GM21447 (cell line): Measurements from ENCODE around the gene IKZF1.
A peak's percentile ranks its signal among the peaks of the same experiment; 100 is the strongest.

Experiments
- ATAC-seq: cut with Tn5 transposase; IDR thresholded peaks from one replicate; pipeline ENCODE4 v1.9.1; 2021; ENCODE audit not compliant: unreplicated experiment

Gene IKZF1

DNA sequence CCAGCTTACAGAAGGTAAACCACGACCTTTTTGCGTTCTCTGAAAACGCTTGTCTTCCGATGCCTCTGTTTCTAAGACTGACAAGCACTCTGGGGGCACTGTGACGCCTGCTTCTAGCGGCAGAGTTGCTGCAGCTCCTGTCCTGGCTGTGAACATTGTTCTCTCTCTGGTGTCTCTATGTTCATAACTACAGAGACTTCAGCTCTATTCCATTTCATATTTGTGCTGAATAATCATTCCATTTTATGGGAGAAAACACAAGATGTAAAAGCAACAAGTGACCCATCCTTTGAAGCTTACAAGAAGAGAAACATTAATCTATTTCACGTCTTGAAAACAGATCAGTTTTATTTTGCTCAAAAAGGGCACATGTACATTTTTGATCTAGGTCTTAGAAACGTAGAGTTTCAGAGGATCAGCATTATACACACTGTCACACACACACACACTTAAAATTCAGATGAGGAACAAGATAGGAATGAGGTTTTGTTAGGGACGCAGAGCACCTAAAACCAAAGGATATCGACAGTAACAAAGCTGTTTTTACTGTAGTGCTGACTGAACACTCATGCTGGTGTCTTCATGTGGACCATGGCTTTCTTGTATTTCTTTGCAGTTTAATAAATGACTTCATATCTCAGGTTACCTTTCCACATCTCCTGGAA lies 3.0 kb downstream of the IKZF1 start:
- peak; percentile 23 for ATAC-seq

DNA sequence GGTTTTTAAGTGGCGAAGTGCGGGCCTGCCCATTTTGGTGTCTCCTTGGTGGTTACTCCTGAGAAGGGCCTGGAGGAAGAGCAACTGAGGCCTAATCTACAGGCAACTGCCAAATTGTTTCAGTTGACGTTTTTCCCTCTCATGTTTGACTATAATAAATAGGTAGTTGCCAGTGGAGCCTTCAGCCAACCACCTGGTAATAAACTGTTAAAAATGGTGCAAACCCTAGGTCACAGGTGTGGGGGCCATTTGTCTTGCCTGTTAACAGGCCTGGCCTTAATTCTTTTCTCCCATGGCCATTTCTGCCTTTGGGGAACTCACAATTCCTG lies 3.7 kb downstream of the IKZF1 start:
- no peak for ATAC-seq

DNA sequence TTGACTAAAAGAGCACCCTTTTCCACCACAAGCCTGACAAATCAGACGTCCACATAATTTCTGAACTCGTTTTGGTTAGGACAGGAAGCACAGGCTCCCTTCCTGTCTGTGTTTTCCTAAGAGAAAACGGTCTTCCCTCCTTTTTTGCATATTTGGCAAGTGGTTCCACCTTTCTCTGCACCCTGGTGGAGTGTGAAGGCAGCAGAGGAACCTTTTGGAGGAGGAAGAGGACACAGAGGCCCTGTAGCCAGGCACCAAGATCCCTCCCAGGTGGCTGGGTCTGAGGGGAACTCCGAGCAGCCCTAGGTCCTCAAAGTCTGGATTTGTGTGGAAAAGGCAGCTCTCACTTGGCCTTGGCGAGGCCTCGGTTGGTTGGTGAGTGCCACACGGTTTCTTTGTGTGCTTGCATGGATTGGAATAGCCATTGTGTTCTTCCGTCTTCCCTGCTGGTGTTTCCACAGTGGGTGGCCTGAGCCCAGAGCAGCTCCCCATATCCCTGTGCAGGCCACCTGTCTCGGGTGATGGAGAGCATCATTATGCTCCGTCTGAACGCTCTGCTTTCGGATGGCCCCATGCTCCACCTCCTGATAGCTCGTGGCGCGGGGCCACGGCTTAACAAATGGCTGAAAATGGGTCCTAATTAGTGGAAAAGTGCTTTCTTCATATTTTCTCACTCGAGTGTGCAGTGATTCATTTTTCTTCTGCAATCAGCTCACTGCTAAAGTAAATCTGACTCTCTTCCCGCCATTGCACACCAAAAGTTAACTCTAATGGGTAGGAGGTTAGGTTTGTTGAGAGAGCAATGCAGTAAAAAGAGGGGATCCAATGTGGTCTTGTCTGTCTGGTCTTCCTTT lies 4.2 kb downstream of the IKZF1 start:
- ATAC-seq = no peak

DNA sequence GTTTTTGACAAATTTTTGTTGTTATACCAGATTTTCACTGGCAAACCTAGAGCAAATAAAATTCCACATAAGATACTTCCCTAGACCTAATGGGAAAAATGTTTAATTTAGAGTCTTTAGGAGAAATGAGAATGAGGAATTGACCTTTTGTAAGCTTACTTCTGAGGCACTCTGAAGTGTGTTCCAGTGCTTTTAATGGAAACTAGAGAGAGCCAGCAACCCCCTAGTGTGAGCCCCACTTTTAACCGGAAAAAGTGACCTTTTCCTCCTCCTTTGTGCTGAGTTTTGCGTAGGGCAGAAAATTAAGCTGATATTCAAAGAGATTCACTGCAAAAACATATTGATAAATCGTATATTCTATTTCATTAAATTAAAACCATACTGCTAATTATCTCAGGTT lies 5.2 kb downstream of the IKZF1 start:
- ATAC-seq = no peak

DNA sequence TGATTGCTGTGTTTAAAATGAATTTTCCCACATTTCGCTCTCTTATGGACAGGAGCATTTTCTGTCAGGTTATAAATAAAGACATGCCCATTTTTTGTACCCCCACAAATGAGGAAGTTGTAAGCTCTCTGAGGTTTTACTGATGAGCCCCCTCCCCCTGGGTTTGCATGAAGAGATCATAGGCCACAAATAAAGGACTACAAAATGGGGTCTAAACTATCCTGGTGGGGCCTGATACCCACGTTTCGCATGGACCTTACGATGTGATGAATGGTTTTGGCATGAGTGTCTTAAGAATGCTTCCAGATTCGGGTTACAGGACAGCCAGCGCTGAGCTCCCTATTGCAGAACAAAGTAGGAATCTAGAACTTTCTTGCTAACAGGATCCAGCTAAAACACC lies 5.8 kb downstream of the IKZF1 start:
- ATAC-seq = no peak

DNA sequence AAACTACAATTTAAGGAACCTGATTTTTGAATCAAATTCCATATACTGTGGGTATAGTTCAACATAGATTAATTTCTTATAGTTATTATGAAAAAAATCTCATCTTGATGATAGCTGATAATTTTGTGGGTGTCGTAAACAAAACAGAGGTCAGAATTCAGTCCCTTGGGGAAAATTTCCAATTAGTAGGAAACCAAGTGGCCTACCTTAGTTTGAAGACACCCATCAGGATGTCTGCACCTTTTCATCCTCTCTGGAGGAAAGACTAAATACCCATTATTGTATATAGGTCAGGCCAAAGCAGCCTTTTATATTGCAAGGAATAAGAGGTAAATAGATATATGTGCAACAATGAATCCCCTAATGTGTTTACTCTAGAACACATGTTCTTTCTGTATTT lies 6.4 kb downstream of the IKZF1 start:
- no peak for ATAC-seq

DNA sequence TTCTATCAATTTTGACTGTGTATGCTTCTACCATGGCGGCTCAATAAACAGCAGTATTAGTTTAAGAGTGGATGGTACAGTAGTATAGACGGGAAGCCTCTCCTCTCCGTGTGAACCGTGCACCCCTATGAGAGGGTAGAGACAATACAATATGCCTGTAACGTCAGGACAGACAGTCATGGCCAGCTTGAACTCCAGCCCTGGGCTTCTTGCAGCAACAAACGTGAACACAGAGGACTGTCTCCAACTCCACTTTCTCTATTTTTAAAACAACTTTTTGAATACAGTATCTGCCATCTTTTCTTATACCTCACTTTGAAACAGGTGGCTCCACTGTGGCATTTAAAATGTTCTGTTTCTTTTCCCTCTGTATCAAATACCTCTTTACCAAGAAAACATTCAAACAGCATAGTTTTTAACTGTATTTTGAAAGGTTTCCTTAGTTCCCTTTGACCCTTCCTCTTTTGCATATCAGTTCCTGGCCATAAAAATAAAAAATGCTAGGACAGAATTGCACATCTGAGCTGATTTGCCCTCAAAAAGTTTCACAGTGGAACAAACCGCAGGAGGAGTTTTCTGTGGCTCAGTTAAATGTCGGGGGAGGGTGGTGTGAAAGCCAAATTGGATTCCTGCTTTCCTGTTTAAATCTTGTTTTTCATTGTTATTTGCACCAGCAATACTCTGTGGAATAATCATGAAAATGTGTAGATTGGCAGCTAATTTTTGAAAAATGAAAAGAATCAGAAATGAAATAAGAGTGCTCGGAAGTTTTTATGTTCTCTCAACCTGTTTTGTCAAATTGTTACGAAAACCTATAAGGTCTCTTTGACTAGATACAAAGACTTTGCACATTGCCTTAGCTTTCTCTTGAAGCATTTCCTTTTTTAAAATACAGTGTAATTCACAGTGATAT lies 8.0 kb downstream of the IKZF1 start:
- no peak for ATAC-seq

DNA sequence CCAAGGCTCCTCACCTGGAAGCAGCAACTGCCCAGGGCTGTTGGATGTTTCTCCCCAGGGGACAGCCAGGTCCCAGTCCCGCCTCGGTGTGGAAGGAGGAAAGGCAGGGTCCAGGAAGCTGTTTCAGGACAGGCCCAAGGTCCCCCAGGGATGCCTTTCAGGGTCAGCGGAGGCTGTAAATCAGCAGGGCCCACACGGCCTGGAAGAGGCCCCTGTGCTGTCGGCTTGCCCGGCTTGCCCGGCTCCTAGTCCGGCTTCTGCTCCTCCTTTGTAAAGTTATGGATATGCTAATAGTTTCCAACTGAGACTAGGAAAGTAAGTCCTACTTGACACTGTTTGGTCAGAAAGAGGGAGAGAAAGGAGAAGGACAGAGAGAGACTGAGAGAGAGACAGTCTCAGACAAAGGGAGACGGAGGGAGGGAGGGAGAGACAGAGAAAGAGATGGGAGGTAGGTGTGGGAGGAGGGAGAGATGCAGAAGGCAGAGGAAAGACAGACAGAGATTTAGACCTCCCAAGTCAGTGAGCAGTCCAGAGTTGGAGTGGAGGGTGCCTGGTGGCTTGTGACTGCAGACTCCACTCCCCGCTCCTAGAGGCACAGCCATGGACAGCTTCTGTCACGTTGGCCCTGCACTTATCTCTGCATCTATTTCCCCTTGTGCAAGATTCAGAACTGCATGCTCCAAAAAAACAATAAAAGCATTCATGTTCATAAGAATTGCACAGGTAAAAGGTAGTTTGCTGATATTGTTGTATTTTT lies 10.5 kb downstream of the IKZF1 start:
- ATAC-seq = no peak

DNA sequence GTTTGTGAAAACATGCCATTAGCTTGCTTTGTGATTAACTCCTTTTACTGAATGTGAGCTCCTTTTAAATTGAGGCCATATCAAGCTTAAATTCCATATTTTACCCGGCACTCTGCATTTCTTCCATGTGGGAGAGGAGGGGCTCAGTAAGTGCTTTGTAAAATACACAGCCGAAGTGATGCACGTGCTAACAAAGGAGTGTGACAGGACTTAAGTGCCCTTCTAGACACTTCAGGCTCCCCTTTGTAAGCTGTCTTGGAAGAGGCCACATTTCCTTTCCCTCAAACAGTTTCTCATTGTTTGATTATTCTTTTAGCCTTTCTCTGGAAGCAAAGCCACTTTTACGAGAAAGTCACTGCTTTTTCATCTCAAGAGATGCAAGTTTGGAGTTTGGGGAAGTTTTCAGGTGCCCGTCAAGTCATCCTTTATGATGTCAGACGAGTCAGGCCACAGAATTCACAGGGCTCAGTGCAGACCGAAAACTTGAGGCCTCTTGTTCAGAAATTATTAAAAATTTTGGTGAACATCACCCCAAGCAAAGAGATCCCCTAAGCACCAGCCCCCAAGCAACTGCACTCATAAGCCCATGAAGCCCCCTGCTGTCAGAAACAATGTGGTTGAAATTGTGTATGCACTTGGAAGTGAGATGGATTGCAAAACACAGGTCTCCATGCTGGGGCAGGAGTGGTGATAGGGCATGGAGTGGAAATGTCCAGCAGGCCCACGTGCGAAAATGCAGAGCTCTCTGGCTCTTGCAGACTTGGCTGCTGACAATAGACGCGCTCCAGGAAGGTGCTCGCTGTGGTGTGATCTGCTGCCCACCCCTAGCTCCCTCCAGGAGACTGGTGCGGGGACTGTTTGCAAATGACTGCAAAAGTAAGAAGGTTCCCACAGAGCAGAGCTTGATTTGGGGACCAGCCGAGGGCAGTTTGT lies 11.5 kb downstream of the IKZF1 start:
- no peak for ATAC-seq

DNA sequence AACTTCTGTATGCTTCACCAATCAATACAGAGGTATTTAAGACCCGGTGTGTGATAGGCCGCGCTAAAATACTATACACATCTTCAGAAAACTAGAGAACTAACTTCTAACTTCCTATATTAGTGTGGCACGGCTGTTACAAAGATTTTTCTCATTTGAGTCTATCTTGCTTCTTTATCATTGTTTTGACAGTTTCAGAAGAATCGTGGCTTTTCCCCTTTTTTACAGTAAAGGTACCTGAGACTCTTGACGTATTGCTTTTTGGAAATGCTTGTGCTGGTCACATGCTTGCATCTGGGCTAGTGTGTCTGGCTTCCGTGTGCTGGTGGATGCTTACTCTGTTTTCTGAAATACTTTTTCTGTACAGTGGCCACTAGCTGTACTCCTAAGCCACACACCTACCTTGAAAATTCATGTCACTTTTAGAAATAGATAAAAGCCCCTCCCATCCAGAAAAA lies 12.7 kb downstream of the IKZF1 start:
- peak; percentile 77 for ATAC-seq

DNA sequence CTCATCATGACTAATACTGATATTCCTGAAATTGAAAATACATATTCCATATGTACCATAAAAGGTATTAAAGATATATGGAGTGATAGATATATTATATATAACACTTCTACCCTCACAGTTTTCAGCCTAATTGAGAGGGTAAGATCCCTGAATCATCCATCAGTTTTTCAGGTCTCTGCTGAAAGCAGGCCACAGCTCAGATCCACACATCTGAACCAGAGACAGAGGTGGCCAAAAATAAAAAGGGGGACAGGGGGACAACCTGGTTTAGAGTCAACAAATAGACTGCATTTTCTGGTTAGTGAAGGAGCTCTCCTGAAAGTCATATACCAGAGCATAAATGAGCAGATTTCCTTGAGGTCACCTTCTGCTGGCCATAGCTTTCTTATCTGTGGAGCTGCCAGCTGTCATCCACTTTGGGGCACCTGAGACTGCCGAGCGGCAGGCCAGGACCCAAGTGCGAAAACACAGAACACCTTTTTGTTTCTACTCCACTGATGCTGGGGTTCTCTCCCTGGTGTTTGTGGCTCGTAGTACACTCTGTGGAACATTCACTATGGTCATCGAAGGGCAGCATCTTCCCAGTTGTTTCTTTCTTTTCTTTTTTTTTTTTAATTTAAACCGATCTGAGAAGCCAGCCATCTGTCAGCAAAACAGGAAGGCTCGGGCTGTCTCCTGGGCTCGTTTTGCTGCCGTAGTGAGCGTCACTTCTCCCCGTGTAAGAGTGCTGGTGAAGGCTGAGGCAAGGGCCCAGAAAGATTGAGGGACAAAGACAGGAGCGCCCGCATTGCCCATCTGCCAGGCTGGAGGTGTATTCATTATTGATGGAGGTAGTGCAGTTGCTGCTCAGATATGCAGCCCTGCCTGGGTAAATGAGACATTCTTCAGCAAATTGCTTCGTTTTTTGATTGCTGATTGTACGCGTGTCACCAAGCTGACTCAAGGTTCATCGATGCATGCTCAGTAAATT lies 13.5 kb downstream of the IKZF1 start:
- peak; percentile 21 for ATAC-seq

DNA sequence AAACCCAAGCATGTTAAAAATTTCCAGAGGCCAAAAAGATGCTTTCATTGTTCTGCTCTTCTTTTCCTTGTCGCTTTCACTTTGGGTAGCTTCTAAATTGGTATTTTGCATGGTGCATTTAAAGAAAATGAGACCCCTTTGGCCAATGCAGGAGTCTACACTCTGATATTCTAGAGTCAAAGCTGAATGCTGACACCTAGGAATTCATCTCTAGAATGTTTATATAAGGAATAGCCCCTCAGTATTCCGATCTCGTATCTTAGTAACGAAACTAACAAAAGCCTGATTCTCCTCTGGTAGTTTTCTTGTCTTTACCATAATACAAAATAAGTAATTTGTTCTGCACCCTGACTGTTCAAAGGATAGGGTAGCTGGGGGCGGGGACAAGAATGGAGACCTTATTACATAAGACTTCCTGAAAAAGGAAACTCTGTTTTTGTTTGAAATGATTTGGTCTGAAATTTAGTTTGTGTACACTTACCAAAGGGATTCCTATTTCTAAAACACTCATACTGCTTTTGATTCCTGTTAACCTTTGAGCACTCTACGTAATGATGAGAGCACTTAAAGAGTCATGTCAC lies 17.1 kb downstream of the IKZF1 start:
- ATAC-seq = no peak

DNA sequence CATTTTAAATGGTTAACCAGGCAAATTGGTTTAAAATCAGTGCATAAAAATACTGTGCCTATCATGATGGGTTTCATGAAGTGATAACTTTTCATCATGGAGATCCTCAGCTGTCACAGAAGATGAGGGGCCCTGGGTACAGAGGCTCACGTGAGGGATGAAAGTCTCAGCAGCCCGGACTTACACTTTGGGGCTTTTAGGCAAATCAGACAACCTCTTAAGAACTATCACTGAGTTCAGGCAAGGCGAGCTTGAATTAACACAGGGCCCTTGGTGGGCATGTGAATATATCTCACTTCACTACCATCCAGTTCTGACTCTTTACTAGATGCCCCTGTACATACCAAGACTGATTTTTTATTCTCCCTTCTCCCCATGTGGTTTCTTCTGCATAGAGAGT lies 19.6 kb downstream of the IKZF1 start:
- no peak for ATAC-seq

DNA sequence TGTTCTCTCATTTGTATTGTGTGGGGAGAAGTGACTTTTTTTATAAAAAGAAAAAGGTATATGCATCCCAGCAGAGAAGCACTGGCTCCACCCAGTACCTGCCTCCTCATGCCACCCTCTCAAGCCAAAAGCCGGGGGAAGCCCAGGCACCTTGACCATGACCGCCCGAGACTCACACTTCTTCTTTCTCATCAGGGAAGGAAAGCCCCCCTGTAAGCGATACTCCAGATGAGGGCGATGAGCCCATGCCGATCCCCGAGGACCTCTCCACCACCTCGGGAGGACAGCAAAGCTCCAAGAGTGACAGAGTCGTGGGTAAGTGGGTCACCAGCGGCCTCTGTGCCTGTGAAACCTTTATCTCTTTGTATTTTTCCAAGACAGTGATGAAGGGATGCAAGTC lies 22.9 kb downstream of the IKZF1 start:
- no peak for ATAC-seq

DNA sequence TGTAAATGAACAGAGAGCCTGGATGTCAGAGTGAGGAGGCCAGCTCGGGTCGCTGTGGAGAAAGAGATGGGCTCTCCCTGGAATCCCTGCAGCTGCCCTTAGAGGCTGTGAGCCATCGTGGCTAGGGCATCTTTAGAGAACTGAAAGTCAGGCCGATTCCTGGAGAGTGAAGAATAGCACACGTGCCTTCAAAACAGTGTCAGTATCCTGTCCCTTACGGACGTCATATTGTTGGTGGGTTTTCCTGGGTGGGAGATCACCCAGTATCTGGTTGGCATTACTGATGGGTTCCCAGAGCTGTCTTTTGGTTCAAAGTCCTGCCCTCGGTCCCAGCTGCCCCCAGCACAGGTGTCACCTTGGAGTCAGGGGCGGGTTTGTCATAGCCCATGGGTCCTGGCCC lies 25.3 kb downstream of the IKZF1 start:
- no peak for ATAC-seq

DNA sequence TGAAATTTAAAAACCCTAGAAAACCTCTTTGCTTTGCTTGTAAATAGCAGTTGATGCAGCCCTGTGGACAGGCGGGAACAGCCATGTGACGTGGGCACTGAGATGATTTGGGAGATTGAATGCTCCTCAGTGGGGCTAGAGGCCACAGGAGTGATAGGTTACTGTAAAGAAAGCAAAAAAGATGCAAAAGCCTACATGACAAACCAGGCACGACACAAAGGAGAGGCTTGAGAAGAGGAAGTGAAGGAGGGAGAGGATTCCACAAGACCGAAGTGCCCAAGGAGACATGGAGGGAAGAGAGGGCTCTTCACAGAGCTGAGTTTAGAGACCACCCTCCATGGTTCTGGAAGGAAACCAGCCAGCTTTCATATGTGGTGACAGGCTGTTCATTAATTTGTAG lies 25.7 kb downstream of the IKZF1 start:
- ATAC-seq = no peak

DNA sequence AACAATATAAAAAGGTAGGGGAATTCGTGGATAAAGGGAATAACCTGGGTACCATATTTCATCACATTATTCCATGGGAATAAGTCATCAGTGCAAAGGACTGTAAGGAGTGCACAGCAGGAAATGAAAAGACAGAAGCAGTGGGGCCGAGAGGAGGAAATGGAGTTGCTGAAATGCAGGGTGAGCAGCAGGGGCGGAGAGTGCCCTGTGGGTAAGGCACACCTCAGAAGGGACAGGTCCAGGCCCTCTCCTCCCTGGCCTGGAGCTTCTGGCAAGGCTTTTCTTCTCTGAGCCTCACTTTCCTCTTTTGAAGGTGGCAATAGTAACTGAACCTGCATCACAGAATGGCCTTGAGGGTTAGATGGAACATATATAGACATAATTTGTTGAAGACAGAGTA lies 26.2 kb downstream of the IKZF1 start:
- peak; percentile 37 for ATAC-seq

DNA sequence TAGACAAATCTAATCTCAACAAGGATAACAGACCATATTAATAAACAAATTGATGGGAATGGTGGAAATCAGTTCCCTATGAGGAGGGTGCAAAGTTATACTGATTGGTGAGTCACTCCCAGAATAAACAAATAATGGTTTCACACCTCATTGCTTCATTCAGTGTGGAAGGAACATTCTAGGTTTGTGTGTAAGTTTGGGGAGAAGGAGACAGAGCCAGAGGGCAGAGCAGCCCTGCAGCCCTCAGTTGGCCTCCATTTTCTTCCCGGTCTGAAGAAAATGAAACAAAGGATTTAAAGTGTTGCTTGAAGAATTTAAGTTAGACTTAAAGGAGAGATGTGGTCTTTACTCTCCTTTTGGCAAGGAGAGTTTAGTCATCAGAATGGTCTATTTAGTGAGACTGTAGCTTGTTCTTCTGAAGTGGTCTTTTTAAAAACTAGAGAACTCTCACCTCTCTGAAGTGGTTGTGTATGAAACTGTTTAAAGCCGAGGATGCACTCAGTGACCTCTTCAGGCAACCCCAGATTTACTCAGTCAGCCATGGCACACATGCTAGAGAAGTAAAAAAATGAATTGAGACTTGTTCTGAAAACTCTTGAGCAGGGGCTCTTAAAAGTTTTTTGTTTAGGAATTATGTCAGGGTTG lies 27.2 kb downstream of the IKZF1 start:
- ATAC-seq = peak; percentile 60
